ENCODE measurements around the gene TOGARAM1. TPM values are rescaled to one million over a fixed set of nuclear protein-coding genes. Genes with fewer than 3 reads are reported as not detected.
"Not testable (repeated sequence)": the region's sequence is repeated elsewhere in the genome, so short reads cannot be mapped to it uniquely, and the experiment has no call there.

Gene TOGARAM1
- total RNA-seq, 1 experiment from 2014 or later: 12.9 TPM

- no peaks in the 10 kb centered on the region for H4K20me1 ChIP-seq (ENCODE audit: insufficient read depth)
- POLR2A ChIA-PET (ENCODE audit: unreplicated experiment): no interaction called here
- H3K4me1 ChIP-seq (replicated peaks; ENCODE audit: insufficient read depth): no peaks in the 10 kb centered on the region
Observed at GRCh38 chr14:45073231-45073879, 111.4 kb downstream of the TOGARAM1 start.

GRCh38 chr14:45078323-45078722, 116.3 kb downstream of the TOGARAM1 start:
- H3K9me3 ChIP-seq (ENCODE audit: insufficient read depth, low read depth): no peaks in the 10 kb centered on the region
- 0 out of 2 replicates have a peak, but pooled peaks cover 2% of the 10 kb centered on the region for H3K4me1 ChIP-seq (replicated peaks; ENCODE audit: insufficient read depth)
- no peak for DNase-seq
- ChIA-PET CTCF (no interaction called here), POLR2A (ENCODE audit: unreplicated experiment) (no interaction called here)
- H2AFZ ChIP-seq: no peak overlapping the region
- H3F3A ChIP-seq (ENCODE audit: insufficient read depth, low read depth): no peaks in the 10 kb centered on the region; the same call in 1 of the 2 replicates
- H3K27ac ChIP-seq: no peak overlapping the region
- TF ChIP-seq CTCF (conservative IDR thresholded peaks at IDR 0.05) (no peak), EZH2 (IDR thresholded peaks at IDR 0.05; ENCODE audit: low read depth) (no peak)
- intact Hi-C loops (cut with micrococcal nuclease; ENCODE audit: unreplicated experiment): no loop called here
- BruUV-seq (replicated peaks): no TSS peak
- no peak overlapping the region for H3K4me2 ChIP-seq
- no peaks in the 10 kb centered on the region for H4K20me1 ChIP-seq (ENCODE audit: insufficient read depth)
- 0 out of 2 replicates have a peak, but pooled peaks cover 3% of the 10 kb centered on the region for H3K36me3 ChIP-seq (ENCODE audit: low read depth)
- H3K9me2 ChIP-seq (ENCODE audit: insufficient read depth): no peaks in the 10 kb centered on the region
- H3K4me3 ChIP-seq: no peak overlapping the region
- H3K27me3 ChIP-seq (ENCODE audit: insufficient read depth, low read depth): no peaks in the 10 kb centered on the region
- no peaks in the 10 kb centered on the region for H3K79me2 ChIP-seq (ENCODE audit: low read depth)

More at GRCh38 chr14:45073231-45073879, 111.4 kb downstream of the TOGARAM1 start:
- DNase-seq: no peak
- H3K27me3 ChIP-seq (ENCODE audit: insufficient read depth, low read depth): no peaks in the 10 kb centered on the region
- TF ChIP-seq EZH2 (IDR thresholded peaks at IDR 0.05; ENCODE audit: low read depth) (no peak), CTCF (conservative IDR thresholded peaks at IDR 0.05) (no peak)
- H3K9me2 ChIP-seq (ENCODE audit: insufficient read depth): no peaks in the 10 kb centered on the region
- CTCF ChIA-PET: no interaction called here
- no peak overlapping the region for H2AFZ ChIP-seq
- H3K27ac ChIP-seq: no peak overlapping the region
- intact Hi-C loops (cut with micrococcal nuclease; ENCODE audit: unreplicated experiment): no loop called here
- H3K79me2 ChIP-seq (ENCODE audit: low read depth): no peaks in the 10 kb centered on the region
- no peaks in the 10 kb centered on the region for H3K9me3 ChIP-seq (ENCODE audit: insufficient read depth, low read depth)
- no peak overlapping the region for H3K4me3 ChIP-seq
- no peak overlapping the region for H3K4me2 ChIP-seq
- BruUV-seq (replicated peaks): no TSS peak
- H3F3A ChIP-seq (ENCODE audit: insufficient read depth, low read depth): peaks cover 4% of the 10 kb centered on the region; the same call in 1 of the 2 replicates
- H3K36me3 ChIP-seq (ENCODE audit: low read depth): 0 out of 2 replicates have a peak, but pooled peaks cover 6% of the 10 kb centered on the region

- H3K9me3 ChIP-seq (ENCODE audit: insufficient read depth, low read depth); H4K20me1 ChIP-seq (ENCODE audit: insufficient read depth); BruUV-seq (replicated peaks); H3K27ac ChIP-seq; POLR2A ChIA-PET (ENCODE audit: unreplicated experiment); H3K4me3 ChIP-seq; H3F3A ChIP-seq (ENCODE audit: insufficient read depth, low read depth); H3K4me2 ChIP-seq; CTCF ChIA-PET; H3K27me3 ChIP-seq (ENCODE audit: insufficient read depth, low read depth); intact Hi-C loops (cut with micrococcal nuclease; ENCODE audit: unreplicated experiment); H2AFZ ChIP-seq; H3K36me3 ChIP-seq (ENCODE audit: low read depth); H3K9me2 ChIP-seq (ENCODE audit: insufficient read depth); DNase-seq: not testable (repeated sequence)
- Histone ChIP-seq H3K4me1 (replicated peaks; ENCODE audit: insufficient read depth) (peaks cover 10% of the 10 kb centered on the region), H3K79me2 (ENCODE audit: low read depth) (peaks cover 15% of the 10 kb centered on the region)
Observed at GRCh38 chr14:45080416-45080968, 118.5 kb downstream of the TOGARAM1 start.

GRCh38 chr14:45081096-45081495, 119.1 kb downstream of the TOGARAM1 start:
- DNase-seq; H3K4me2 ChIP-seq; H3F3A ChIP-seq (ENCODE audit: insufficient read depth, low read depth); H3K9me2 ChIP-seq (ENCODE audit: insufficient read depth); H3K27ac ChIP-seq; CTCF ChIA-PET; H3K9me3 ChIP-seq (ENCODE audit: insufficient read depth, low read depth); H3K36me3 ChIP-seq (ENCODE audit: low read depth); H2AFZ ChIP-seq; BruUV-seq (replicated peaks); POLR2A ChIA-PET (ENCODE audit: unreplicated experiment); H3K27me3 ChIP-seq (ENCODE audit: insufficient read depth, low read depth); H3K4me3 ChIP-seq; intact Hi-C loops (cut with micrococcal nuclease; ENCODE audit: unreplicated experiment): not testable (repeated sequence)
- H4K20me1 ChIP-seq (ENCODE audit: insufficient read depth): peaks cover 14% of the 10 kb centered on the region
- H3K79me2 ChIP-seq (ENCODE audit: low read depth): peaks cover 21% of the 10 kb centered on the region
- peaks cover 16% of the 10 kb centered on the region for H3K4me1 ChIP-seq (replicated peaks; ENCODE audit: insufficient read depth)

All from PC-9 (cell line).